ENCODE measurements around the gene MYO7A.

MYO7A gene

GRCh38 chr11:77167791-77168190 lies 39.7 kb downstream of the MYO7A start:
- no peak overlapping the region for H3K27ac ChIP-seq
- H3K27me3 ChIP-seq (ENCODE audit: insufficient read depth, low read depth) = no peaks in the 10 kb centered on the region
- no peaks in the 10 kb centered on the region for H3K36me3 ChIP-seq (ENCODE audit: insufficient read depth)
- no peak overlapping the region for H3K4me2 ChIP-seq
- H3K4me3 ChIP-seq (IDR thresholded peaks at IDR 0.05; ENCODE audit: insufficient read depth, low read depth, low read length) = no peak overlapping the region
- no peak overlapping the region for H3K9ac ChIP-seq
- TF ChIP-seq CTCF (conservative IDR thresholded peaks at IDR 0.05; ENCODE audit: low read depth, low read length) = no peak
- H2AFZ ChIP-seq (ENCODE audit: low read depth) = no peak overlapping the region
- H3K79me2 ChIP-seq (ENCODE audit: insufficient read depth, low read depth) = no peaks in the 10 kb centered on the region
- no peaks in the 10 kb centered on the region for H4K20me1 ChIP-seq (ENCODE audit: insufficient read depth)
- H3K4me1 ChIP-seq (ENCODE audit: low read depth, poor library complexity, severe bottlenecking) = no peaks in the 10 kb centered on the region

GRCh38 chr11:77170107-77170506 lies 42.1 kb downstream of the MYO7A start:
- H2AFZ ChIP-seq (ENCODE audit: low read depth) = no peak overlapping the region
- H3K4me3 ChIP-seq (IDR thresholded peaks at IDR 0.05; ENCODE audit: insufficient read depth, low read depth, low read length) = no peak overlapping the region
- TF ChIP-seq CTCF (conservative IDR thresholded peaks at IDR 0.05; ENCODE audit: low read depth, low read length) = no peak
- H3K27ac ChIP-seq = no peak overlapping the region
- H3K79me2 ChIP-seq (ENCODE audit: insufficient read depth, low read depth) = no peaks in the 10 kb centered on the region
- H3K4me2 ChIP-seq = no peak overlapping the region
- no peaks in the 10 kb centered on the region for H3K4me1 ChIP-seq (ENCODE audit: low read depth, poor library complexity, severe bottlenecking)
- no peaks in the 10 kb centered on the region for H3K36me3 ChIP-seq (ENCODE audit: insufficient read depth)
- no peaks in the 10 kb centered on the region for H3K27me3 ChIP-seq (ENCODE audit: insufficient read depth, low read depth)
- H4K20me1 ChIP-seq (ENCODE audit: insufficient read depth) = no peaks in the 10 kb centered on the region
- no peak overlapping the region for H3K9ac ChIP-seq

GRCh38 chr11:77171254-77171653 lies 43.2 kb downstream of the MYO7A start:
- no peak for TF ChIP-seq CTCF (conservative IDR thresholded peaks at IDR 0.05; ENCODE audit: low read depth, low read length)
- Histone ChIP-seq H3K4me1 (ENCODE audit: low read depth, poor library complexity, severe bottlenecking) (no peaks in the 10 kb centered on the region), H3K4me3 (IDR thresholded peaks at IDR 0.05; ENCODE audit: insufficient read depth, low read depth, low read length) (no peak overlapping the region)

GRCh38 chr11:77171885-77172665 lies 44.0 kb downstream of the MYO7A start:
- Histone ChIP-seq H3K27ac (no peak overlapping the region), H3K9ac (no peak overlapping the region), H3K4me3 (IDR thresholded peaks at IDR 0.05; ENCODE audit: insufficient read depth, low read depth, low read length) (no peak overlapping the region), H4K20me1 (ENCODE audit: insufficient read depth) (no peaks in the 10 kb centered on the region), H3K79me2 (ENCODE audit: insufficient read depth, low read depth) (no peaks in the 10 kb centered on the region), H3K4me1 (ENCODE audit: low read depth, poor library complexity, severe bottlenecking) (no peaks in the 10 kb centered on the region), H2AFZ (ENCODE audit: low read depth) (no peak overlapping the region), H3K4me2 (no peak overlapping the region), H3K36me3 (ENCODE audit: insufficient read depth) (no peaks in the 10 kb centered on the region), H3K27me3 (ENCODE audit: insufficient read depth, low read depth) (no peaks in the 10 kb centered on the region)
- TF ChIP-seq CTCF (conservative IDR thresholded peaks at IDR 0.05; ENCODE audit: low read depth, low read length) = no peak

More at GRCh38 chr11:77171254-77171653, 43.2 kb downstream of the MYO7A start:
- no peaks in the 10 kb centered on the region for H3K79me2 ChIP-seq (ENCODE audit: insufficient read depth, low read depth)
- no peak overlapping the region for H3K9ac ChIP-seq
- H3K36me3 ChIP-seq (ENCODE audit: insufficient read depth) = no peaks in the 10 kb centered on the region
- no peak overlapping the region for H2AFZ ChIP-seq (ENCODE audit: low read depth)
- no peak overlapping the region for H3K4me2 ChIP-seq
- no peak overlapping the region for H3K27ac ChIP-seq
- H3K27me3 ChIP-seq (ENCODE audit: insufficient read depth, low read depth) = no peaks in the 10 kb centered on the region
- no peaks in the 10 kb centered on the region for H4K20me1 ChIP-seq (ENCODE audit: insufficient read depth)
